ENCODE measurements around the gene KRT82.

Gene KRT82

GRCh38 chr12:52382854-52383253 lies 23.3 kb downstream of the KRT82 start:
- DNase-seq (ENCODE audit: low spot score) = no peak

DNA sequence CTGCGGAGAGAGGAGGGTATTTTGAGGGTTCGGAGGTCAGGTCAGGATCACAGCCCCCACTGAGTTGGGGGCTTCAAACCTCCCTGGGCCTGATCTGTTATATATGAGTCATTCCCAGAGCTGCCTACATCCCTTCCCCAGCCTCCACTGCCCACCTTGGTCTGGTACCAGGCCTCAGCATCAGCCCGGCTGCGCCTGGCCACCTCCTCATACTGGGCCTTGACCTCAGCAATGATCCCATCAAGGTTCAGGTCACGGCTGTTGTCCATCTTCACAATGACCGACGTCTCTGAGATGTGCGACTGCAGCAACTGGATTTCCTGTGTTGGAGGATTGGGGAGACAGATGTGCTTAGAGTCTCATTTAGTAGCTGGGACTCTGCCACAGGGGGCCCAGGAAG lies 24.9 kb downstream of the KRT82 start:
- DNase-seq (ENCODE audit: low spot score) = no peak

- DNase-seq (ENCODE audit: low spot score) = peak; percentile 29
These were observed 25.9 kb downstream of the KRT82 start for GRCh38 chr12:52380271-52380694.

GRCh38 chr12:52379536-52379935 lies 26.6 kb downstream of the KRT82 start:
- DNase-seq (ENCODE audit: low spot score) = no peak

DNA sequence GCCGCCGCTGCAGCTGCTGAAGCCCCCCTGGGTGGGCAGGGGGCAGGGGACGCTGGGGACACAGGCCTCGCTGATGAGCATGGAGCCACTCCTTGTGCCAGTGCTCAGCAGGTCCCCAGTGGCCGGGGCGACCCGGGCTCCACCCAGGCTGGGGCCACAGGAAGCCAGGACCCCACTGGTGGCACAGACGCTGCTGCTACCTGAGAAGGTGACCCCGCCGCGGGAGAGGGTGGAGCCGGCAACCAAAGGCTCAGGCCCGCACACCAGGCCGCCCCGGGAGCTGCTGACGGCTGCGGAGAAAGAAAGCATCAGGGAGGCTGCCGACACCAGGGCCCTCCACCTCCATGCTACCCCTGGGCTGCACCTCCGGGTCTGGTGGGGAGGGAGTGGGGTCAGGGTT lies 28.0 kb downstream of the KRT82 start:
- DNase-seq (ENCODE audit: low spot score) = no peak

- no peak for DNase-seq (ENCODE audit: low spot score)
These were observed 28.9 kb downstream of the KRT82 start for GRCh38 chr12:52377266-52377665.

DNA sequence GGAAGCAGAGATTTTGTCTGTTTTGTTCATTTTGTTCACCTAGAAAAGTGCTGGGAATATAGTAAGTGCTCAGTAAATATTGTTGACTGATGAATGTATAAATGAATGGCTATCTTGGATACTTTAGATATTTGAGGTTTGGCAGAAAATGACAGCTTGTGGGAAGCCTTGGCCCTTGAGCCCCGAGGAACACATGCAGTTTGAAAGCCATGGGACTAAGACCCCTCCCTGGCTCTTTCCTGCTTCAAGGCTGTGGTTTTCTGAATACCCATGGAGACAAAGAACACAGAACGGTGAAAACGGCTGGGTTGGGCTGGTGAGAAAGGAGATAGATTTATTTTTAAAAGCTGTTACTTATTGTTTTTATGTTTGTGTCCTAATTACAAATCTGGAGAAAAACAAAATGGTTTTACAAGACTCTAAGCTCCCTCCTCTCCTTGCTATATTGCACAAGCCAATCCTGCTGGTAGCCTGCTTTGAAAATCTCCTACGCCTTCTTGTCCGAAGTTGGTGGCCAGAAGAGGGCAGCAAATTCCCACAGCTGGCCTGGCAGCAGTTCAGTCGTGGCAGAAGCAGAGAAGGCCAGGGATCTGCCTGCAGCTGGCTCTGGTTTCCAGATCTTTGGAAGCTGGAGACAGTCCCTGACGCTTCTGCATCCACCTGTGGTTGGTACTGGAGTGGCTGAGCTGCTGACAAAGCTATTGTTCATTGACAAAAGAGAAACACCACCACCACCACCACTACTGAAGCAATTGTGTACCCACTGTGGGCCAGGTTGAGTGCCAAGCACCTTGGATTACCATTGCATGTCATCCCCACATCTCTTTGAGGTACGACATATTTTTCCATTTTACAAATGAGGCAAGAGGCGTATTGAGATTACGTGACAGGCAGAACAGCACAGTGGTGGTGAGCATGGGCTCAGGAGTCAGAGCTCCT lies 33.6 kb downstream of the KRT82 start:
- peak; percentile 94 for DNase-seq (ENCODE audit: low spot score)

DNA sequence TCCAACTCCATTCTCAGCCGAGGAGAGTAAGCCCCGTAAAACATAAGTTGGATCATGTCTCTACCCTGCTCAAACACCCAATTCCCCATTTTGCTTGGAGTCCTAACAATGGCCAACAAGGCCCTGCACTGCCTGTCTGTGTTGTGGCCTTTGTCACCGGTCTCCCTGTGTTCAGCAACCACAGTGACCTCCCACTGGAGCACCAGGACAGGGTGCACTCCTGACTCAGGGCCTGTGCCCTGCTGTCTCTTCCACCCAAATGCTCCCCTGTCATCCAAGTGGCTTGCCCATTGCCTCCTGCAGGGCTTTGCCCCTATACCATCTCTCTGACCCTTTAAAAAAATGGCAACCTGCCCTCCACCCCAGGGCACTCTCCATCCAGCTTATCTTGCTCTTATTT lies 34.4 kb downstream of the KRT82 start:
- no peak for DNase-seq (ENCODE audit: low spot score)

DNA sequence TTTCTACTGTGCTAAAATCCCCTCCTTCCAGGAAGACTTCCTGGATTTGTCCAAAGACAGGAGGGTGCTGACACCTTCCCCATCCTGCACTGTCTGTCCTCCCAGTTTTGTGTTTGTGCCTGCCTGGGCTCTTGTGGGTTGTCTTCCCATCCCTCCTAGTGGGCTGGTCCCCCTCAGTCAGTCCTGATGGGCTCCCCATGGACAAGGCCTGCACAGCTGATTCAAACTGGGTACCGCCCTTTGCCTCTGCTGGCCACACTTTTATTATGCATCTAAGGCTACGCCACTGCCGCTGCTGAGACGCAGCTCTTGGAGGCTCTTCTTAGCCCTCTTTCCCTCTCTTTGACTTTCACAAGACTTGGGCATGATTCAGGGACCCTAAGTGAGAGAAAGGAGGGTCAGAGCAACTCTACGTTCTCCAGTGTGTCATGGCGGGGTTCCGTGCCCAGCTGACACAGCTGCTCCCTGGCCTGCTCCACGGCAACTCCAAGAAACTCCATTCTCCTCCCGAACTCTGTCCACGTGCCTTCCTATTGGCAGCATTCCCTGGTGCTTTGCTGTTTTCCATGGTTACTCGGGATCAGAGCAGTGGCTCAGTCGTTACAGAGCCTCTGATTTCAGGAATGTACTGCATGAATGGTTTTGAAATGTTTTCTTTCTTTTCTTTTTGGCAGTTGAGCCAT lies 35.1 kb downstream of the KRT82 start:
- peak; percentile 83 for DNase-seq (ENCODE audit: low spot score)

- no peak for DNase-seq (ENCODE audit: low spot score)
These were observed 36.3 kb downstream of the KRT82 start for GRCh38 chr12:52369809-52370208.

GRCh38 chr12:52369211-52369610 lies 36.9 kb downstream of the KRT82 start:
- DNase-seq (ENCODE audit: low spot score) = no peak

DNA sequence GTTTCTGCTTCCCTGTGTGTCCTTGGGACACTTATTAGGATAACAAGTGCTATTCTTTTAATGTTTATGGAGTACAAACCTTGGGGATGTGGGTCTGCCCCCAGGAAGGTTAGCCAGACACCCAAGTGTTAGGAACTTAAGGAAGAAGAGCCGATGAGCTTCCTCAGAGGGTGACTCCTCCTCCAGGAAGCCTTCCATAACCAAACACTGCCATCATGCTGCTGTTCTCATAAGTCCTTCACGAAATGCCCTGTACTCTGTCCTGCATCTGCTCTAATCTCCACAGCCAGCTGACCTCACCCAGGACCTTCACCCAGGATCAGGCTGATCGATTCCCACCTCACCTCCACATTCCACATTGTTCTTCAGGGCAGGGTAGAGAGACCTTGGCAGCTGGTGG lies 37.6 kb downstream of the KRT82 start:
- DNase-seq (ENCODE audit: low spot score) = no peak

DNA sequence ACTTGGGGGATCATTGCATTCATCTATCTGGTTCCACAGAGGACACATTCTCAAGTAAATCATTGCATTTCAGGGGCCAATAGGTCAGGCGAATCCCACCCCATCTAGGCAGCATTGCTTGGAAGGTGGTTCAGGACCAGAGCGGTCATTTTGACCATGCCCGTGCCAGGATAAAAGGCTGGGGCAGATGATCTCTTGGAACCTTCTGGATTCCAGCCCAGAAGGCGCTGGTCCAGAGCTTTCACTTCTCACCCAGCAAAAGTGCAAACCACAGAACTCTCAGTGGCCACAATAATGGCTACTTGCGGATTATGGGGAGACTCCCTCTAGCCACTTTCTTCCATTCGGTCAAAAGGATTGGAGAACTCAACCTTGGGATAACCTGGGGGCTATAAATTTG lies 38.3 kb downstream of the KRT82 start:
- DNase-seq (ENCODE audit: low spot score) = no peak

DNA sequence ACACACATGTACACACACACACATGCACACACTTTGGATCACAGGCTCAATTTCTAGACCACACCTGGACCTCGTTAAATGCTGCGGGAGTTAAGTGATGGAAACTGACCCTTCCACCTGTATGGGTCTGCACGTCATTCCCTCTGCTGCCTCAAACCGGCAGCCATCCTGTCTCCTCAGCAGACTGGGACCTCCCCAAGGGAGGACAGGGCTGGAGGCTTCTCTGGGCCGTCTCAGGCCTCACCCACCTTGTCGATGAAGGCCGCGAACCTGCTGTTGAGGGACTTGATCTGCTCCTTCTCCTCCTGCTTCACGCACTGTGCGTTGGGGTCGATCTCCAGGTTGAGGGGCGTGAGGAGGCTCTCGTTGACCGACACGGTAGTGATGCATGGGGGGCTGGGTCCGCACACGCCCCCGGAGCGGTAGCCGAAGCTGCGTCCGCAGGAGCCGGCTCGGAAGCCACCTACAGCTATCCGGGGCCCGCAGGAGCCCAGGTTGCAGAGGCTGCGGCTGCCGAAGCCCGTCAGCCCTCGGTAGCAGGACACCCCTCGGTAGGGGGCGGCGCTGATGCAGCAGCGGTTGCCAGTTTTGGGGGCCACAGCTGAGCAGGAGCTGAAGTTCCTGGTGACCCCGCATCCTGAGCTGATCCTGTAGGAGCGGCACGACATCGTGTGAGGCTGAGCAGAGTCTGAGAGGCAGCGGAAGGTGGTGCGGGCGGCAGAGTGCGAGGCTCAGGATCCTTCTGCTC lies 39.2 kb downstream of the KRT82 start, which contains the start of gene KRT85:
Gene KRT85, minus strand, starts transcription at position 744 of the 748 bp plus-strand sequence. Its CDS starts 76 bp downstream, at position 668.
- DNase-seq (ENCODE audit: low spot score) = no peak

DNA sequence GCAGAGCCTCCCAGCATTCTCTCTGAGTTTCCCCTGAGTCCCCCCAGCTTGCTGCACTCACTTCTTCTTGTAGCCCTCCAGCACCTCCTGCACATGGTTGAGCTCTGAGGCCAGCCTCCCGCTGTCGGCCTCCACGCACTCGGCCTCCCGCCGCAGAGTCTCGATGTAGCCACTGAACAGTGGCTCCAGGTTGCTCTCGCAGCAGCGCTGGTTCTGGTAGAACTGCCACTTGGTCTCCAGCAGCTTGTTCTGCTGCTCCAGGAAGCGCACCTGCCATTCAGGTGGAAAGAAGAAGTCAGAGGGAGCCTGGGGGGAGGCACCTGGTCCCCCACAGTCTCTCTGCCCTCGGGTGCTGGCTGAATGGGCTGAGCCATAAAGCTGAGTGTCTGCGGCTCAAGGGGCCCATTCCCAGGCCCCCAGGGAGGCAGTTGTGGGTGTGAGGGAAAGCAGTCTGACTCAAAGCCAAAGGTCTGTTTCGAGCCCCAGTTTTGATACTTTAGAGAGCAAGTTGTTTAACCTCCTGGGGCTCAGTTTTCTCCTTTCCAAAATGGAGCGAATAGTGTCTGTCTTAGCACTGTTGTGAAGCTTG lies 41.1 kb downstream of the KRT82 start:
- no peak for DNase-seq (ENCODE audit: low spot score)

DNA sequence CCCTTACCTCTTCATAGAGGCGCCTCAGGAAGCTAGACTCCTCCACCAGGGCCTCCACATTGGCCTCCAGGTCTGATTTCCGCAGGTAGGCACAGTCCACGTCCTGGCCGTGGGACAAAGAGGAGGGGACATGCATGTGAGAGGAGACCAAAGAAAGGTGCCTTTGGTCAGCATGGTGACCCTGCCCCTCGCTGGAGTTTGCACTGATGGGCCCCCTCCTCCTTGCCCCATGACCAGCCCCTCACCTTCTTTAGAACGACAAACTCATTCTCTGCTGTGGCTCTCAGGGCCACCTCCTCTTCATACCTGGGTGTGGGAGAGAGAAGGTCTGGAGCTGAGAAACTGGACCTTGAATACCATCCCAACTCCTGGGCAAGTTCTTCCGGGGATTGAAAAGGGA lies 42.1 kb downstream of the KRT82 start:
- DNase-seq (ENCODE audit: low spot score) = no peak

- DNase-seq (ENCODE audit: low spot score) = no peak
These were observed 42.9 kb downstream of the KRT82 start for GRCh38 chr12:52363111-52363679.

GRCh38 chr12:52362118-52362726 lies 43.9 kb downstream of the KRT82 start:
- DNase-seq (ENCODE audit: low spot score) = no peak

DNA sequence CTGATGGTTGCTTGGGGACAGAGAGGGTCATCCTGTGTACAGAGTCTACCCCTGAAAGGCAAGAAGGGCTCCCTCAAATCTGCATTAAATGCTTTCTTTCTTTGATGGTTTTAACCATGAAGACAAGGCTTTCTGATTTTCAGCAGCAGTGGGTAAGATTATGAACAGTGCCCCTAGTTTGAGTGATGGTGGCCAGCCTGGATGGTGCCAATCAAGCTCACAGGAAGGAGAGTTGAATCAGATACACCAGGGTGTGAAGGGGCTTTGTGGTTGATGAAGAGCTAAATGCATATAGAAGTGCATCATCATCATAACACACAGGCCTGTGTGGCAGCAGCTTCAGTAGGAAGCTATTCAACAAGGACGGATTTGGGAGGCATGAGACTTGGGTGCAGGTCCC lies 44.6 kb downstream of the KRT82 start:
- DNase-seq (ENCODE audit: low spot score) = no peak

GRCh38 chr12:52360663-52361271 lies 45.4 kb downstream of the KRT82 start:
- no peak for DNase-seq (ENCODE audit: low spot score)

GRCh38 chr12:52360106-52360662 lies 46.0 kb downstream of the KRT82 start:
- DNase-seq (ENCODE audit: low spot score) = no peak

All from GM03348 (cell line).